Fibroblast of skin of abdomen (primary cell): Measurements from ENCODE around the gene SESTD1.
"Not testable (repeated sequence)": the region's sequence is repeated elsewhere in the genome, so short reads cannot be mapped to it uniquely, and the experiment has no call there.

Experiments used
- DNase-seq: peaks from one replicate; pipeline ENCODE4 v3.0.0-alpha.2; 2013

SESTD1 gene

DNA sequence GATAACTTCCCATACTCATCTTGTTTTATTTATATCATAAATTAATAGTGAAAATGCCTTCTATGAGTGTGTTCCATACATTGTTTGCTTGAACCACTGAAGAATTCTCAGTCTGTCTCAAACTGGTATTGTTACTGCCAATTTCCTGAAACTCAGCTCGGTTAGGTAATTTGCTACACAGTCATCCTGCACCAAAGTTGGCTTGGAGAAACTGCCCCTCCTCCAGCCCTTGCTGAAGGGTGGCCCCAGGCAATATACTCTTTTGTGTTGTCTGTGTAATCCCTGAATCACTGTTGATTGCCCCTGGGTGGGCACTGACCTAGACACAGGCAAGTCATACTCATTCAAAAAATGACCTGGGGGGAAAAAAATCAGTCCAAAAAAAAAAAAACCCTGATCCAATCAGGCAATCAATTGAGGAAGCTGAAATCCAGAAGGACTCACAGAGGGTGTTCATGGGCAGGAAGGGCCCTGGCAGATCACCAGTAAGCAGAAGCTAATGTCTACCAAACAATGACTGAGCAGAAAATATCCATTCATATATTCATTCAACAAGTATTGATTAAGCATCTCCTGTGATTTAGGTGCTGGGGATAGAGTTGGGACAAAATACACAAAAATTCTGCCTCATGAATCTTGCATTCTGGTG is 3.8 kb upstream of the SESTD1 start:
- DNase-seq: peak; percentile 36

DNA sequence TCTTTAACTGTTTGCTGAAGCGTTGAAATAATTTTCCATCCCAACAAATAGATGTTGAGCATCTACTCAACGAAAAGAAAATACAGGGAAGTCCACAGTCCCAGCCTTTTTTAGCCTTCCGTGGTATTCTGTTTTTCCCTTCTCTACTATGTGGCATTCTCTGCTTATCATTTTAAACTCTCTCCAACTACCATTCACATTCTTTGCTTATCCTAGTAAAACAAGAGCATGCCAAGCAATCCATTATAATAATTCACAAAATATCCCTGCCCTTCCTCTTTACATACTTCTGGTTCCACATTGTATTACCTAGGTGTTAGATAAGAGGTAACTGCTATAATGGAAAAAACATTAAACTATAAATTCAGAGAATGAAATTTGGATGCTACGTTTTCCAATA is 1.6 kb upstream of the SESTD1 start:
- DNase-seq: no peak

DNA sequence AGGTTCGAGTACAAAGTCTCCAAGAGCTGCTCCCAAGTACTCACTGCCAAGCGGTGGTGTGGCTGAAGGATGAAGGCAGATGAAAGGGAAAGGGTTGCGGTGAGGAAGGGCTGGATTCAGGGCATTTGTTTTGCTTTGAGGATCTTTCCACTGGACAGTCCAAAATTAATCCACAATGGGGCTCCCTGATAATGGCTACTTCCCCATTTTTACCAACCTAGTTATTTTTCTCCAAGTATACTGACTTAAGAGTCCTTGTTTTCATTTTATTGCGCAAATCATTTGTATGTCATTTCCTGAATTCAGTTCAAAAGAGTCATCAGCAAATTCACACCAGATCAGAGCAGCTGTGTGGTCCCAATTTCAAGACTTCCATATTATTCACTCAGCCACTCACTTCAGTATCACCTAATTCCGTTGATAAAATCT is 464 bp upstream of the SESTD1 start:
- peak; percentile 53 for DNase-seq

DNA sequence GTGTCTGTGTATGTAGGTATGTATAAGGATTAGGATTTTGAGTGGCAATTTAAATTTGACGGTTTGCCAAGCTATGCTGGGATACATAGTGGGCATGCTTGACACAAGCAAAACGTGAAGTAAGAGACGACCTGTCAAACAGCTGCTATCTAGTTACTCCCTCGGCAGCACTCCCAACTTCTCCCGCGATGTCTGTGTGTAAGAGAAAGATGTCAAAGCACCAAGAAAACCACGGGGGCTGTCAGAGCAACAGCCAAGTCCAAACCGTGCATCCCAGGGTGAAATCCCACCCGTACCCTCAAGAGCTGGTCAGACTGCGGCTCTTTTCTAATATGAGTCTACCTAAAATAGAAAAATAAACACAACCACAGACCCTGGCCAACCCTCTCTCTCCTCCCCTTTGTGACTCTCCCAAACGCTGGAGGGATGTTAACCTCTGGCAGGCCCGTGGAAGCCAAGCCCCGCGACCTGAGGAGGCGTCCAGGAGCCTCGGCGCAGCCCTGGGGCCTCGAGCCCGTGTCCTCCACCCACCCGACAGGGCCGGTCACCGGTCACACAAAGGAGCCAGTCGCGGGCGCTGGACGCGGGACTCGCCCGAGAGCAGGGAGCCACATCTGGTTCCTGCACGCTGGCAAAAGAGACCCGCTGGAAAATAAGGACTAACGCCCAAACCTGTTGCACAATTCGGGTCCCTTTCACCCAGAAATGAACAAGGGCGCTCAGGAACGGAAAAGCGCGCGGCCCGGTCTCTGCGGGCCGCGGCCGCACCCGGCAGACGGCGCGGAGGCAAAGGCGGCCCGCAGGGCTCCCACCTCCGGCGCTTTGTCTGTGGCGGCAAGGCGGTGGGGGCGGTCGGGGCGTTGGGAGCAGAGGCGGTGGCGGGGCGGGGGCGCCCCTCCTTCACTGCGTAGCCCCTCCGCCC is 925 bp downstream of the SESTD1 start:
- peak; percentile 61 for DNase-seq

DNA sequence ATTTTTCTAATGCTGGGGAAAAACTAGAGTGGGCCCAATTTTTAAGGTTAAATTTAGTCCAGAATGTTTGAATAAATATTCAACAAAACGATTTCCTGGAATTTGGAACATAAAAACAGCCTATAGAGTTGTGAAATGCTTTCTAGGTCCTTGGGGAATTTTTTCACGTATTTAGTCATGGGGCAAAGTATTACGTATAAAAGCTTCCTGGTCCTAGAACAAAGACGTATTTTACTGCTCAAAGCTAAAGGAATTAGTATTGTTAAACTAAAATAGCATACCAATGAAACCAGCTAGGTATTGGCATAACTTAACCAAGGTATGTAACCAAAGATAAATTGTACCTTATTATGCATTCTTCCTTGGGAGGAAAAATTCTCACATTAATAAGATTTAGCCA is 1.6 kb downstream of the SESTD1 start:
- DNase-seq: peak; percentile 59

DNA sequence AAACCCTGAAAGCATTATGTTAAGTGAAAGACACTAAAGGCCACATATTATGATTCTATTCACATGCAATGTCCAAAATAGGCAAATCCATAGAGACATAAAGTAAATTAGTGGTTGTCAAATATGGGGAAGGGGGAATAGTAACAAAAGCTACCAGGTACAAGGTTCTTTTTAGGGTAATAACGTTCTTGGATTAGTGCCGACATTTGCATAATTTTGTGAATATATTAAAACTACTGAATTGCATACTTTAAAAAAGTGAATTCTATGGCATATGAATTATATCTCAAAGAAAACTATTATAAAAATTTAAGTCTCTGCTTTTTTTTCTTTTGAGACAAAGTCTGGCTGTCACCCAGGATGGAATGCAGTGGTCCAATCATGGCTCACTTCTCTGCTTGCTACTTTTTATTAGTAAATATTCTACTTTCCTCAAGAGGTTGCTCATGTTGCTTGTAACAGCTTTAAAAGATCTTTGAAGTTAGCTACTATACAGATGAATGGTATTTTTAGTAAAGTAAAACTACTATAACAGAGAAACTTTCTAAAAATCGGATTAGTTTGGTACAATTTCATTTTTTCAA is 2.5 kb downstream of the SESTD1 start:
- DNase-seq: no peak

DNA sequence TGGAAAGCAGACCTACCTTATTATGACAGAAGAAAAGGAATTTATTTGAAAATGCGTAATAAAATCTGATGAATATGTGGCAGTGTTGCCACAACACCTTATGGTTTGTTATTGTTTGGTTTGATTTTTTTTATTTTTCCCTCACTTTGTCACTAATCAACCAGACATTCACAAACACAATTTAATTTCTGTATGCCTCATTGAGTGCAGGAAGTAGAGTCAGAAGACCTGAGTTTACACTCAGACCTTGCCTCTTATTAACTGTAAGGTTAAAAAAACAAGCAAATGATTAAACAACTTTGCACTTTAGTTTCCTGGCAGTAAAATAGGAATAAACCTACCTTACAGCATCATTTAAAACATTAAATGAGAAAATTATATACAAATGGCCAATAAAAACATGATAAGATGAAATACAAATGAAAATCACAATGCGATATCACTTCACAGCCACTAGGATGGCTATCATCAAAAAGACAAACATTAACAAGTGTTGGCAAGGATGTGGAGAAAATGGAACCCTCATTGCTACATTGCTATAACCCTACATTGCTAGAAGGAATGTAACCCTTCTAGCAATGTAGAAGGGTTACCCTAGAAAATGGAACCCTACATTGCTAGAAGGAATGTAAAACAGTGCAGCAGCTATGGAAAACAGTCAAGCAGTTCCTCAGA is 3.3 kb downstream of the SESTD1 start:
- DNase-seq: no peak

DNA sequence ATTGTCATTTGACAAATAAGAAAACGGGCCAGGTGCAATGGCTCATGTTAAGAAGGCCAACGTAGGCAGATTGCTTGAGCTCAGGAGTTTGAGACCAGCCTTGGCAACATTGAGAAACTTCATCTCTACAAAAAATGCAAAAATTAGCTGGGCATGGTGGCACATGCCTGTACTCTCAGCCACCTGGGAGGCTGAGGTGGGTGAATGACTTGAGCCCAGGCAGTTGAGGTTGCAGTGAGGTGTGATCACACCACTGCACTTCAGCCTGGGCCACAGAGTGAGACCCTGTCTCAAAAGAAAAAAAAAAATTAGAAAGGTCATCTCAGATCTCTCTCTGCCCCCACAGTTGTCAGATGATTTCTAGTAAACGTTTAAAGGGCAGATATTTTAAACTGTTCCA is 4.4 kb downstream of the SESTD1 start:
- no peak for DNase-seq

DNA sequence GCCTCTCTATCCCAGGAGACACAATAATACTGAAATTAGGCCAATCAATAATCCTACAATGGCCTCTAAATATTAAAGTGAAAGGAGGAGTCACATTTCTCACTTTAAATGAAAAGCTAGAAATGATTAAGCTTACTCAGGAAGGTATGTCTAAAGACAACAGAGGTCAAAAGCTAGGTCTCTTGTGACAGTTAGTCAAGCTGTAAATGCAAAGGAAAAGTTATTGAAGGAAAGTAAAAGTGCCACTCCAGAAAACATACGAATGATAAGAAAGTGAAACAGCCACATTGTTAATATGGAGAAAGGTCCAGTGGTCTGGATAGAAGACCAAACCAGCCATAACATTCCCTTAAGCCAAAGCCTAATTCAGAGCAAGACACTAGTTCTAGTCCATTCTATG is 9.5 kb downstream of the SESTD1 start:
- no peak for DNase-seq

DNA sequence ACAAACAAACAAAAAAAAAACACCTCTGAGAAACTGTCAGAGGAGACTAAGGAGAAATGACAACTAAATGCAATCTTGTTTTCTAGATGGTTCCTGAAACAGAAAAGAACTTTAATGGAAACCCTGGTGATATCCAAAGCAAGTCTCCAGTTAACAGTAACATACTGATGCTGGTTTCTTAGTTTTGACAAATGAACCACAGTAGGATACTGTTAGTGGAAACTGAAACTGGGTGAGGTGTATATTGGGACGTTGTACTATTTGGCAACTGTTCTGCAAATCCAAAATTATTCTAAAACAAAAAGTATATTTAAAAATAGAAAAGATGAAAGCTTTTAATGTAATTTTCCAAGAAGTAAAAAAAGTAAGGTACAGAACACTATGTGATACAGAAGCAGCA is 11.4 kb downstream of the SESTD1 start:
- DNase-seq: no peak

DNA sequence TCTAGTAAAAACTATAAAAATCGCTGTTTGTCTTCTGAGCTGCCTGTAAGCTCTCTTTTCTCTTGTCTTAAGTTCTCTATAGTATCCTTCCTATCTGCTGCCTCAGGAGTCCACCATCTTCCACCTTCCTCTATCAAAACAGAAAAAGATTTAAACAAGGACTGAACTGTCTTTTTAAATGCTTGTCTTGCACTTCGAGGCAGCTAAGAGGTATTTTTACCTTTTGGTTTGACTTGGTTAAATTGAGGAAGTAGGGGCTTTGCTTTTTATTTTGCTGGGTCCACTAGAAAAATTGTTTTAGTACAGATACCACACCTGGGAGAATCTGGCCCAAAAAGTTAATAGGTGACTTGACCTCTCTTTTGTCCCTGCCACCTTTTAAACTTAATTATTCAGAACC is 12.2 kb downstream of the SESTD1 start:
- DNase-seq: no peak

DNA sequence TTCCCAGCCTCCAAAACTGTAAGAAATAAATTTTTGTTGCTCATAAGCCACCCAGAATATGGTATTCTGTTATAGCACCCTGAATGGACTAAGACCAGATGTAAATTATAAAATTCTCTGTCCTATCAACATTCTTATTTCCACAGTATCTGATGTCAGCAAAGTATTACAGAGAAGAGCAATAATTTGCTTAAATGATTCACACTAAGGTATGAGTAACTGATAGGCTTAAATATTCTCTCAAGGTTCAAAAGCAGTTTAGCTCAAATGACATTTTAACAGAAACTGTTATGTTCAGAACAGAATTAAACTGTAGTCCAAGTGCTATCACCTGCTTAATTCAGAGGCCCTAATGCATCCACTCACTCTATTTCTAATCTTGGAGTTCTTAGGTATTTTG is 12.8 kb downstream of the SESTD1 start:
- peak; percentile 20 for DNase-seq

DNA sequence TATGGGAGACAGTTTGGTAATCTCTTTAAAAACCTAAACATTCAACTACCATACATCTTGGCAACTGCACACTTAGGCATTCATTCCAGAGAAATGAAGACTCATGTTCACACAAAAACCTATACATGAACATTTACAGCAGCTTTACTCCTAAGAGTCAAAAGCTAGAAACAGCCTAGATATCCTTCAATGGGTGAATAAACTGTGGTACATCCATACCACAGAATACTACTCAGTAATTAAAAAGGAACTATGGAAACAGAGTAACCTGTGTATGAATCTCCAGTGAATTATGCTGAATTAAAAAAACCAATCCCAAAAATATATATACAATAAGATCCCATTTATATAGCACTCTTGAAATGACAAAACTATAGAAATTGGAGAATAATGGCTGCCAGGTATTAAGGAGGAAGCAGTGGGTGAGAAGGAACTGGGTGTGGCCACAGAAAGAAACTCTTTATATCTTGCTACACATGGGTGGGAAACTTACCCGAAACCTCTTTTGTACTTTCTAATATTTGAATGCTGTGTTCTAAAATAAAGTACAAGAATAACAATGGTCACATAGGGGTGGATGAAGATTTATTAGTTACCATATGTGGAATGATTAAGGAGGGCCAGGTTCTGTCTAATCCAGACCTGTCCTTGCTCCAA is 13.7 kb downstream of the SESTD1 start:
- no peak for DNase-seq

DNA sequence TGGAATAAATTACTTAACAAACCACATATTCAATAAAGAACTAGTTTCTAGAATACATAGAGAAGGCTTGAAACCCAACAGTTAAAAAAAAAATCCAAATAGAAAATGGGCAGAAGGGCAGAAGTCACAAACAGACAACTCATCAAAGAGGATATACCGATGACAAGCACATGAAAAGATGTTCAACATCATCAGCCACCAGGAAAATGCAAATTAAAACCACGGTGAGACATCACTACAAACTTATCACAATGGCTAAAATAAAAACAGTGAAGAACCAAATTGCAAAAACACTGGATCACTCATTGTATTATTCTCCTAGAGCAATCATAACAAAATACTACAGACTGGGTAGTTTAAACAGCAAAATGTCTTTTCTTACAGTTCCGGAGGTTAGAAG is 14.5 kb downstream of the SESTD1 start:
- no peak for DNase-seq

DNA sequence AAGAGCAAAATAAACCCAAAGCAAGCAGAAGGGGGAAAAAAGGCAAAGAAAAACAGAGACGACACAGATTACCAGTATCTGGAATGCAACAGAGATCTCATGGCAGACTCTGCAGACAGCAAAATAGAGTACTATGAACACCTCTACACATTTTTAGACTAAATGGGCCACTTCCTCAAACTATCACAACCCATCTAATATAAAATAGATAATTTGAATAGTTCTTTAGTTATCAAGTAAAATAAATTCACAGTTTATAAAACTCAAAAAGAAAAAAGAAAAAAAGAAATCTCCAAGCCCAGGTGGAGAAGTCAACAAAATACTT is 16.6 kb downstream of the SESTD1 start:
- no peak for DNase-seq

DNA sequence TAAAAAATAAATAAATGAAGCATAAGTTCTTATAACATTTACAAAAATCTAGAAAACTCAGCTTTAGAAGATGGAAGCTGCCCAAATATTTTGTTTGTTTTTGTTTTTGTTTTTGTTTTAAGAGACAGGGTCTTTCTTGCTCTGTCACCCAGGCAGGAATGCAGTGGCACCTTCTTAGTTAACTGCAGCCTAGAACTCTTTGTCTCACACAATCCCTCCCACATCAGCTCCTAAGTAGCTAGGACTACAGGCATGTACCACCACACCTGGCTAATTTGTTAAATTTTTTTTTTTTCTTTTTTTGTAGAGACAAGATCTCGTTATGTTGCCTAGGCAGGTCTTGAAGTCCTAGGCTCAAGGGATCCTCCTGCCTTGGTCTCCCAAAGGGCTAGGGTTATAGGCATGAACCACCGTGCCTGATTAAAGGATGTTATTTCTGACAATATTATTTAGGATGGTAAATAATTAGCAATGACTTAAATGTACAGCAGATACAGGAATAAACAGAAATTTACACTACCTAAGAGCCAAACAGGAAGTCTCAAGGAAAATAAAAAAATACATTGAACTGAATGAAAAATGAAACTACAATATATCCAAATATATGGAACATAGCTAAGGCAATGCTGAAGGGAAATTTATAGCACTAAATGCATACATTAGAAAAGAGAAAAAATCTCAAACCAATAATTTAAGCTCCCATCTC is 17.2 kb downstream of the SESTD1 start:
- no peak for DNase-seq

DNA sequence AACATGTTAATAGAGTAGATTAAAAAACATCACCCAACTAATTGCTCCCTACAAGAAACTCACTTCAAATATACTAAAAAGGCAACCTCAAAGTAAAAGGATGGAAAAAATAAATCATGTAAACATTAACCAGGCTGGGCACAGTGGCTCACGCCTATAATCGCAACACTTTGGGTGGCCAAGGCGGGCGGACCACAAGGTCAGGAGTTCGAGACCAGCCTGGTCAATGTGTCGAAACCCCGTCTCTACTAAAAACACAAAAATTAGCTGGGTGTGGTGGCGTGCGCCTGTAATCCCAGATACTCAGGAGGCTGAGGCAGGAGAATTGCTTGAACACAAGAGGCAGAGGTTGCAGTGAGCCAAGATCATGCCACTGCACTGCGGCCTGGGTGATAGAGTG is 18.8 kb downstream of the SESTD1 start:
- DNase-seq: not testable (repeated sequence)

DNA sequence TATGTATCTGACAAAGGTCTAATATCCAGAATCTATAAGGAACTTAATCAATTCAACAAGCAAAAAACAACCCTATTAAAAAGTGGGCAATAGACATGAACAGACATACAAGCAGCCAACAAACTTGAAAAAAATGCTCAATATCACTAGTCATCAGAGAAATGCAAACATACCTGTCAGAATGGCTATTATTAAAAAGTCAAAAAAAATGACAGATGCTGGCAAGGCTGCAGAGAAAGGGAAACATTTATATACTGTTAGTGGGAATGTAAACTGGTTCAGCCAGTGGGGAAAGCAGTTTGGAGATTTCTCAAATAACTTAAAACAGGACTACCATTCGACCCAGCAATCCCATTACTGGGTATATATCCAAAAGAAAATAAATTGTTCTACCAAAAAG is 21.6 kb downstream of the SESTD1 start:
- DNase-seq: no peak

DNA sequence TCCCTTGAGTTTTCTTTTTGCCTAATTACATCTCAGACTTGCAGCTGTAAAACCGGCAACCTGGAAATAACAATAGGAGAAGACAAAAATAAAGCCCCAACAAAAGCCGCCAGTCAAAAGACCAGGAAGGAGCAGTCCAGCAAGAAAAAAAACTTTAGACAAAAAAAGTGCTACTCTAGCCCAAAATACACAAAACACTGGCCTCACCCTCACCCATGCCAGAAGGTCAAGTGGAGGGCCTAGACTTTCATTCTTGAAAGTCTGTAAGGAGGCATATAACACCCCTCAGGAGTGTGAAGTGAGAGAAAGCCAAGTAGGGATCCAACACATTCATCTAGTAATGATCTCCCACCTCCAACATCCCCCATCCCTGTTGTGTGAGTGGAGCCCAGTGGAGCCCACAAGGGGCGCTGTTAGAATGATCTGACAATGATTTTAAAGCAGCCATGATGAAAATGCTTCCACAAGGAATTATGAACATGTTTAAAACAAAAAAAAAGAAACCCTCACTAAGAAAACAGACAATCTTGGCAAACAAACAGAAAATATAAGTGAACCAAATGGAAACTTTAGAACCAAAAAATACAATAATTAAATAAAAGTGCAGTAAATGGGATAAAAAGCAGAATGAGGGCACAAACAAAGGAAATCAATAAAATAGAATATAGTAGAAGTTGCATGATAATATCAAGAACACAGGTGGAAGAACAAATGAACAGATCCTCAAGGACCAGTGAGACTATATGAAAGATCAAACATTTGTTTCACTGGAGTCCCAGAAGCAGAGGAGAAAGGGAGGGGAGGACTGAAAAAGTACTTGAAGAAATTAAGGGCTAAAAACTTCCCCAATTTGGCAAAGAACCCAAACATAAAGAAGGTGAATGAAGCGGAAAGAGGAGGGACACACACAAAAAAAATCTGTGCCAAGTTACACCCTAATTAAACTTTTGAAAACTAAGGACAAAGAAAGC is 23.9 kb downstream of the SESTD1 start:
- no peak for DNase-seq

DNA sequence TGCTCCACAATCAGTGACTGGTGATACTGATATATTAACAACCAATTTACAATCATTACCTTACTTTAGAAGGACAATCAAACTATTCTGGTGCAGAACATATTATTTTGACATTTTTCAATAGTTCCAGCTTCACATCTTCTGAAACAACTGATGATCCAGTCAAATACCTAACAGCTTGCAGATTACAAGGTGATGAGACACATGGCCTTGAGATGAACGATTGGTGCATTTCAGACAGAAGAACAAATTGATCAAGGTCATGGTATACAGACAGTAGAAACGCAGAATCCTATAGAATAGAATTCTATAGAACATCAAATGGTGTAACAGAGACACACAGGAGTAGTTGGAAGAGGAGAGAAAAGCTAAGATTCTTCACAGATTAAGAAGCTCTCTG is 24.8 kb downstream of the SESTD1 start:
- DNase-seq: no peak

DNA sequence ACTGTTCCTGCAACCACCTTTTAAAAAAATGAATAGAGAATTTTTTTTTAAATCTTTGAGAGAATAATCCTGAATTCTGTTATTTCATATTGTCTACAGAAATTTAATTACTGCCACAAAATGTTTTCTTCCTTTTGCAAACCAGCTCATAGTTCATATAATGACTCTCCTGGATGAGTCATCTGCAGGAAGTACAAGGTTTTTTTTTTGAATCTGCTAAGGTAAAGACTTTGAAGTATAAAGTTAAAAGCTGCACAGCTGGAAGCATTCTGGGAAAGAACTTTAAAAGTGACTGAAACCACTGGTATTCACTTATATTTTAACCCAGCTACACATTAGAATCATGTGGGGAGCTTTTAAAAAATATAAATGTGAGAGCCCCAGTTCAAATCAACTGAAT is 25.4 kb downstream of the SESTD1 start:
- no peak for DNase-seq
